Gastrocnemius medialis (tissue), 4 donors: ENCODE results near the gene ABCB10.

Source experiments
- CTCF ChIP-seq, 5 experiments: fragments of 450-650 bp in 3 of 5; fragments of 200-600 bp in 2 of 5; sonication (generic) in 2 of 5; IDR thresholded peaks in 4 of 5; conservative IDR thresholded peaks in 1 of 5; 1 replicate in 4 of 5; 2 replicates in 1 of 5; pipeline ENCODE4 v1.5.1; 2016 to 2019; ENCODE audit warnings: antibody characterized with exemption in 5 of 5, mild to moderate bottlenecking in 3 of 5, moderate library complexity in 3 of 5
- POLR2A ChIP-seq, 2 donors: fragments of 450-650 bp; IDR thresholded peaks; one replicate each; pipeline ENCODE4 v1.6.1; 2017; ENCODE audit warnings: antibody characterized with exemption in 2 of 2, mild to moderate bottlenecking in 2 of 2, moderate library complexity in 2 of 2

GRCh38 chr1:229539863-229540506, 18.5 kb downstream of the ABCB10 start:
- TF ChIP-seq CTCF (IDR thresholded peaks at IDR 0.05 in 4 of 5, conservative IDR thresholded peaks at IDR 0.05 in 1 of 5) (no peak), POLR2A (IDR thresholded peaks at IDR 0.05) (no peak)
